ENCODE measurements around the gene LRRC8B.

Gene LRRC8B

DNA sequence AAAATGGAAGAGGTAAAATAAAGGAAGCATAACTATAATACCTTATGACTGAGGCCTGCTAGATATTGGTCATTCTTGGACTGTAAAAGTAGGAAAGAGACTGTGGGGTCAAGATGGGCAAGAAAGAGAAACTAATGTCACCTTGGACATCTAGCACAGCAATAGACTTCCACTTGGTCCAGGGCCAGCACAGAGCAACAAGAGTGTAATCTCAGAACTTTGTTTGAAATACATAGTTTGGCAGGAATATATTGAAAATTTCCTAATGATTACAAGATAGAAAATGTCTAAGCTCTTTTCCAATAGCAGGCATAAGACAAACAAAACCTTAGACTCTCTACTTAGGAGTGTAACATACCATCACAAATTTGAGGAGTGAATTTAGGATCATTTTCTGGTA, 112.9 kb downstream of the LRRC8B start:
- DNase-seq, result no peak

DNA sequence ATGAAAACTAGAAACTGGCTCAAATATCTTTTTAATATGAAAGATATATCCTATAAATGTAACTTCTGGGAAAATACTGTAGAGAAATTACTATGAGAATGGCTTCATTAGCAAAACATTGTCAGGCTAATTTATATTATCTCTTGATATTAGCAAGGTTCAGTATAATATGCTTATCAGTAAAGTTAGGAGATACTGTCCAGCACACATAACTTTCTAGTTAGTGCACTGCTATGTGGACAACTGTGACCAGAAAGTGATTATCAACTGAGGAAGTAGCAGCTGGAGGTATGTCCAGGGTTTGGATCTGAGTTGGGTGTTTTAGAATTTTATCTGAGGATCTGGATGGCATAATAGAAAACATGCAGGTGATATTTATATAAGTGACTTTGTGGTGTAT, 115.8 kb downstream of the LRRC8B start:
- no peak for DNase-seq

- no peak for DNase-seq
These were observed 117.2 kb downstream of the LRRC8B start for GRCh38 chr1:89641781-89642180.

GRCh38 chr1:89643577-89643976, 118.9 kb downstream of the LRRC8B start:
- no peak for DNase-seq

DNA sequence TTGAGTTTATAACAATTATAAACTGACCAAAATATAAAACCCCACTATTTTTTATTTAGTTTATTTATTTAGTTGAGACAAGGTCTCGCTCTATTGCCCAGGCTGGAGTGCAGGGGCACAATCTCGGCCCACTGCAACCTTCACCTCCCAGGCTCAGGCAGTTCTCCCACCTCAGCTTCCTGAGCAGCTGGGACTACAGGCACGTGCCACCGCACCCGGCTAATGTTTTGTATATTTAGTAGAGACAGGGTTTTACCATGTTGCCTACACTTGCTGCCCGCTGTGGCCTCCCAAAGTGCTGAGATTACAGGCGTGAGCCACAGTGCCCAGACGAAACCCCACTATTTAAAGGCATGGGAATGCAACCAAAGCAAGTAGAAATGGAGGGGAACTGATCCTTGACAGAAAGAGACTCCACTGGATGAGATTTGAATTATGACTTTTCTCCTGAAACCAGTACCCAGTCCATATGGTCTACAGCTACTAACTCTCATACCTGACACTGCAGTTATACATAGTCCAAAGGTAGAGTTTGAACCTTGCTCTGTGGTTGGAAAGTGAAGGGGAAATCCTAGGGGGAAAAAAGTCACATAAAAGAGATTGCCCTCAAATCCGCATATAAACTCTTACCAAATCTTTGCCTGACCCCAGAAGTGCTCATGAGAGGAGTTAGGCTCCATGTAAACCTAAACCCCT, 119.6 kb downstream of the LRRC8B start:
- no peak for DNase-seq

GRCh38 chr1:89646259-89646658, 121.6 kb downstream of the LRRC8B start:
- no peak for DNase-seq
